OCI-LY1 (cell line): ENCODE data around the gene NIPAL3.

Experiments used
- EZH2 ChIP-seq: fragments of 200-600 bp; sonication (generic), shearing (Covaris generic); IDR thresholded peaks from 2 replicates; pipeline ENCODE4 v1.8.0; 2017; ENCODE audit warnings: borderline replicate concordance, mixed run types, mild to moderate bottlenecking, antibody characterized with exemption, low read length, moderate library complexity, mixed read lengths
- TF ChIP-seq, protein P1 (sequence below): fragments of 200-600 bp; sonication (generic), shearing (Covaris generic); IDR thresholded peaks from 2 replicates; pipeline ENCODE4 v1.5.1; 2017; ENCODE audit warnings: mild to moderate bottlenecking, antibody characterized with exemption, low read length, moderate library complexity, mixed read lengths

DNA sequence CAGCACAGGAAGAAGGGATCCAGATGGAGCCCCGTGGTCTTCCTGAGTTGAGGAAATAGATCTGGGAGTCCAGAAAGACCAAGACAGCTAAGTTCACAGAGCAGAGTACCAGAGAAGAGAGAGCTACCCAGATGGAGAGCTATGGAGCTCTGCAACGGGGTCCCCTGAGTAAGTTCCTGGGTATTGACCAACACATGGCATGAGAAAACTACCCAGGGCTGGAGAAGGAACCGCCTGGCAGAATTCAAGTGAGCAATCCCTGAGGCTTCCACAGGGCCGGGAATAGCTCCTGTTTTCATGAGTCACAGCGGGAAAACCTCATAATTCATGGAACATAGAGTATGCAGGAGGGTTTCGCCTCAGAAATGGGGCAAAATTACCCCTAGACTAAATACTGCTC, 21.7 kb upstream of the NIPAL3 start:
- TF ChIP-seq, protein P1, sequence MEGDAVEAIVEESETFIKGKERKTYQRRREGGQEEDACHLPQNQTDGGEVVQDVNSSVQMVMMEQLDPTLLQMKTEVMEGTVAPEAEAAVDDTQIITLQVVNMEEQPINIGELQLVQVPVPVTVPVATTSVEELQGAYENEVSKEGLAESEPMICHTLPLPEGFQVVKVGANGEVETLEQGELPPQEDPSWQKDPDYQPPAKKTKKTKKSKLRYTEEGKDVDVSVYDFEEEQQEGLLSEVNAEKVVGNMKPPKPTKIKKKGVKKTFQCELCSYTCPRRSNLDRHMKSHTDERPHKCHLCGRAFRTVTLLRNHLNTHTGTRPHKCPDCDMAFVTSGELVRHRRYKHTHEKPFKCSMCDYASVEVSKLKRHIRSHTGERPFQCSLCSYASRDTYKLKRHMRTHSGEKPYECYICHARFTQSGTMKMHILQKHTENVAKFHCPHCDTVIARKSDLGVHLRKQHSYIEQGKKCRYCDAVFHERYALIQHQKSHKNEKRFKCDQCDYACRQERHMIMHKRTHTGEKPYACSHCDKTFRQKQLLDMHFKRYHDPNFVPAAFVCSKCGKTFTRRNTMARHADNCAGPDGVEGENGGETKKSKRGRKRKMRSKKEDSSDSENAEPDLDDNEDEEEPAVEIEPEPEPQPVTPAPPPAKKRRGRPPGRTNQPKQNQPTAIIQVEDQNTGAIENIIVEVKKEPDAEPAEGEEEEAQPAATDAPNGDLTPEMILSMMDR = no peak
- TF ChIP-seq EZH2 = no peak
